HG02623 (cell line): Measurements from ENCODE around the gene SGCA.

ENCODE experiments used
- ATAC-seq: cut with Tn5 transposase; IDR thresholded peaks from one replicate; pipeline ENCODE4 v1.9.1; 2021; ENCODE audit warnings: moderate library complexity; ENCODE audit not compliant: unreplicated experiment

Gene SGCA

DNA sequence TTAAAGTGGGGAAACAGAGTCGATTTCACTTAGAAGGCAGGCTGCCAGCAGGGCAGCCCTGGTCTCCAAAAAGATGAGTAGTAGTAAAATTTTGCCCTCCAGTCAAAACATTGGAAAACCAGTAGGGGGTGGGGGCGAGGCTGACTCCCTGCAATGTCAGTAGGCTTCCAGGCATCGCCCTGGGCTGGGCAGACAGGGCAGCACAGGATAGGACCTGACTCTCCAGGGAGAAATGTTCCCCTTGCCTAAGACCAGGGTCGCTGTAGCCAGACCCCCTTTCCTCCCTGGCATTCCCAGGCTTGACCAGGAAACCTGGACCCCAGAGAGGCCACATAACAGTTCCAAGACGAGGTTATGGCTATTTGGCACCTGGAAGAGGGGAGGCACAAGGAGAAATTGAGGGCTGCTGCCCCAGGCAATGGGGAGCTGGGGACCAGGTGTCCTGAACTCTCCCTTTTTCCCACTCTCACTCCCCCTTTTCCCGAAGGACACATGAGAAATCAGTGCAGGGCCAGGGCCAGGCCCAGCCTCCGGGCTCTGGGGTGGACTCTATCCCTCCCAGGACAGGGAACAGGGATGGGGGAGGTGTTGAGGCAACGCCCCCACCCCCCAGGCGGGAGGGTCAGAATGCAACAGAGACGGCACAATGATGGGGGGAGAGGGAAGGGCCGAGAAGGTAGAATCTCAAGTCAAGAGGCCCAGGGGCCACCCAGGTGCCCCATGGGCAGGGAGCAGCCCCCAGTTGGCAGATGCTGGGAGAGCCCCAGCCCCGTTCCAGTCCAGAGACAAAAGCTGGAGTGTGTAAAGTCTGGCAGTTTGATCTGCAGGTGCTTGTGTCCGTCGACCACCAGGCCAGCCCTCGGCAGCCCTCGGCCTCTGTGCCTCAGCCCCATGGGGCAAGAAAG lies 31.3 kb upstream of the SGCA start:
- ATAC-seq, result no peak

- no peak for ATAC-seq
Observed at GRCh38 chr17:50135316-50136095, 30.3 kb upstream of the SGCA start.

DNA sequence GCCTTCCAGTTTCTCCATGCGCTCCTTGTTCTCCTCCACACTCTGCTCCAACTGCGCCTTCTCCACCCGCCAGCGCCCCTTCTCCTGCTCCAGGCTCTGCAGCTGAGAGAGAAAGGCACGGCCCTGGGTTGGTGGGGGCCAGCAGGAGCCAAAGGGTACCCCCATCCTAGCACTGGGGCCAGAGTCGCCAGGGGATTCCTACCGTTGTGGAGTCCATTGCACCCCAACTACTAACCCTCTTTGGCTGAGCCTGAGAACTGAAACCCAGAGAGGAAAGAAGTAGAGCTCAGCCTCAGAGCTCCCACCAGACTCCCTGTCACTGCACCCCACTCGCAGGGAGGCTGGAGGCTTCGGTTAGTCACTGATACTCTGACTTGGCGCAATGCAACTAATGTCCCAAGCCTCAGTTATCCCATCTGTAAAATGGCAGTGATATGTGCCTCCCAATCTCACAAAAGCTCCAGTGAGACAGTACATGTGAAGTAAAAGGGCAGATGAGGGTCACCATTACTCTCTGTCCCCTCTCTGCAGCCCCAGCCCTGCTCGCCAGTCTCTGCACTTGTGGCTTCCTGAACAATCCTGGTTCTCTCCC lies 29.6 kb upstream of the SGCA start:
- ATAC-seq, result no peak

- ATAC-seq, result no peak
Observed at GRCh38 chr17:50137042-50137441, 28.8 kb upstream of the SGCA start.

DNA sequence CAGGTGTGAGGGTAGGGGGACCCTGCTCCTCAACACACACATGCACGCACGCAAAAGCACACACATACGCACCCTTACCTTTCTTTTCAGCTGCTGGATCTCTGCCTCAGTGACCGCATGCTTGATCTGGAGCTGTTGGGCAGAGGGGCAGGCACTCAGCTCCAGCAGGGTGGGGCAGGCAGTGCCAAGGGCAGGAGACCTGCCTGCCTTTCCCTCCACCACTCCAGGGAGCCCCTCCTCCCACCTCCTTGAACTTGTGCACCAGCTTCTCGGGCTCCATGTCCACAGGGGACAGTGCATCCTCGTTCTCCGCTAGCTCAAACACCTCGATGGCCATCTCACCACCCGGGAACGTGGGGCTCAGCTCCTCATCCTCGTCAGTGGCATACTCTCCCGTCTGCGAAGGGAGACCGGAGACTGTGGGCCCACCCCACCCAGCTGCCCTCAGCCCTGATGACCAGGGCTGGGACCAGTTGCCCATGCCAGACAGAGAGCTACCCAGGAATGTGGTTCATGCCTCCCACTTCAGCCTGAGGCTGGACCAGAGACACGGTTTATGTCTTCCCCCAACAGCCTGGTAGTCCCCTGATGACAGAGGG lies 26.5 kb upstream of the SGCA start:
- ATAC-seq, result no peak

DNA sequence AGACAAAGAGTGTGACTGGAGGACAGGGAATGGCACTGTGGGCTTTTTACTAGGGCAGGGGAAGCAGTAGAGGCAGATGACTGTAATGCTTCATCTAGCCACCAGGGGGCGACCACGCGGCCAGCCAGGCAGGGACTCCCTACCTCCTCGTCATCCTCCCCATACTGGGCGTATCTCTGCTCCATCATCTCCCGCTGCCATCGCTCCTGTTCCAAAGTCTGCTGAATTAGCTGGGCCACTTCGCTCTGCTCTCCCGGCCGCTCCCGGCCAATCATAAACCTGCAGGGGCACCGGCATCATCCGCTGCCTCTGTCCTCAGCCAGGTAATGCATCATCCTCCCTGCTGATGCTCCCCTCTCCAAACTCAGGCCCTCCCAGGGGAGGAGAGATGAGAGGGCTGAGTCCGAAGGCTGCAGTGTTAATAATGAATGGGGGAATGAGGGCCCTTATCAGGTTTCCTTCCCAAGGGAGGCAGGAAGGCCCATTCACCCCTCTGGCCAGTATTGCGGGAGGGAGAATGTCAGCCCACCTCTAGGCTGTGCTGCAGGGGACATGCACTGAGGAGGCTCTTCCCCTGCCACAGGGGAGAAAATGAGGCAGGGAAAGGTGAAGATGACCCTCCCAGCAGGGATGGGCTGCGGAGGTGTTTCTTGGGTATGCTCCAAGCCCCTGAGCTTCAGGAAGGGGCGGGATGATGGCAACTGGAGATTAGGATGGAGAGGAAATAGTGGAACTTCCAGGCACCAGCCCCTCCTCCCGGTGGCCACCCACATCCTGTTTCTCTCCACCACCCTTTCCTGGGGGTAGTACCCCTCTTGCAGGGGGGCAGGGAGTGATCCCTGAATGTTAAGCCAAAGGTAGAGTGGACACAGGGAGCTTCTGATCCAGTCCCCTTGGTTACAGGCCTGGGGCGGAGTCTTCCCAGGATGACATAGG lies 25.6 kb upstream of the SGCA start:
- no peak for ATAC-seq

GRCh38 chr17:50141026-50141744 lies 24.6 kb upstream of the SGCA start:
- ATAC-seq, result no peak

DNA sequence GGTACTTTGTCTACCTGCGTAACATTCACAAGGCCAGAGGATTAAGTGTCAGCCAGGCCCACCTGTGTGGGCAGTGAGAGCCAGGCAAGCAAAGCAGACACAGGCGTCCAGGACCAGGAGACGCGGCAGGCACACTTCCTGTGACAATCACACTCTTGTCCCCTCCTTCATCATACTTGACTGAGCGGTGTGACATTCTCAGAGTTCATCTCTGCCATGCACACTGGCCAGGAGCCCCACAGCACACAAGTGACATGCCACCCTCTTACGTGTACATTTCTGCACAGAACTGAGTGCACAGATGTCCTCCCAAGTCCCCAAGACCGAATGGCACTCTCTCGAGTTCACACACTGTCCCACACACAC lies 24.1 kb upstream of the SGCA start:
- no peak for ATAC-seq

DNA sequence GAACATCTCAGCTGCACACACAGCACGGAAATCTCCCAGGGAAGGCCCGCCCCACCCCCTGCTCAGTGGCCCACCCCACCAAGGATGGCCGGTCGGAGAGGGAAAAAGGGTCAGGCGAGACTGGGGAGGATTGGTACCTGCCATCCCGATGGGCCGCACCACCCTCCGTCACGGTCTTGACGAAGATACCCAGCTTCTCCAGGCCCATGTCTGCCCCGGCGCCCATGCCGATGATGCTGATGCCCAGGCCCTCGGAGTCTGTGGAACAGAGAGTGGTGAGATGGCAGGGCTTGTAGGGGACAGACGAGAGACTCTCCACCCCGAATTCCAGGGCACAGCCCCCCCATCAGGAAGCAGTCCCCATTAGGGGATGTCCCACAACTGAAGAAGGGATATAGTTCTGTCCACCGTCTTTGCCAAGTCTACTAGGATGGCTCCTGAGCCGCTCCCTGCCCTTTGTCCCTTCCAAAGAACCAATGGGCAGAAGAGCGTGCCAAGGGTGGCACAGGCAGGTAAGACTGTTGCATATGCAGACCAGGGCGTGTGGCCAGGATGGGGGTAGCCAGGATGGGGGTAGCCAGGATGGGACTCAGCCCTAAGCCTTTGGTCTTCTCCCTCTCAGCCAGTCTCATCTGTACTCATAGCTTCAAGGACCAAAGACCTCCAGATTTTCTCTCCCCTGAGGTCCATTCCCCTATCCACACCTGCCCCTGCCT lies 22.2 kb upstream of the SGCA start:
- no peak for ATAC-seq

- ATAC-seq, result no peak
Observed at GRCh38 chr17:50144355-50144754, 21.4 kb upstream of the SGCA start.

GRCh38 chr17:50144845-50145531 lies 20.8 kb upstream of the SGCA start:
- no peak for ATAC-seq

- no peak for ATAC-seq
Observed at GRCh38 chr17:50145532-50146229, 20.1 kb upstream of the SGCA start.

GRCh38 chr17:50146230-50146926 lies 19.4 kb upstream of the SGCA start:
- no peak for ATAC-seq

DNA sequence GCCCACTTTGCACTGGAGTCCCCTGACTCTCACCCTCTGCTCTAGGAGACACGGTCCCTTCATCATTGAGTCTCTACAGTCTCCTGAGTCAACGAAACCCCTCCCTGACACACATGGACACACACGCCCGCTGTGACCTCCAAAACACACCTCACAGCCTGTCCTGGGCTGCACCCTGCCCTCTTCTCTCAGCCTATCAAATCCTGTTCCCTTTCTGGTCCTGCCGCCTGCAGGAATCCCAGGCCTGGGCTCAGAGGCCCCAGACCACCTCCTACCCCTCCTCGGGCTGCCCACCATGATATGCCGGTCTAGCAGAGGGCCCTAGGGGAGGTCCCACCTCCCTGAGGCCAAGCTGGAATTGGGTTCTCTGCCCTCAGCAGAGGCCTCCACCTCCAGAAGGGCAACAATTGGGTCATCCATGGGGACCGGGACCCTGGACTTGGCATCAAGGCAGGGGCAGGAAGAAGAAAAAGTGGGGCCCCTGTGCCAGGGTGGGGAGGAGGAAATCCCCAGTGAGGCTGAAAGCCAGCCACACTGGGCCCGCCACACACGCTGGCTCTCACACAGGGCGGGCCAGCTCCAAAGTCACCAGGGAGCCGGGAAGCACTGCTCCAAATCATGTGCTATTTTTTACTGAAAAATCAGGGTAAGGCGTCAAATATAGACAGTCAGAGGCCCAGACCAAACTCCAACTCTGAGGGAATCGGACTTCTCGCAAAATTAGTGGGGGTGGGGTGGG lies 18.7 kb upstream of the SGCA start:
- ATAC-seq, result no peak

- no peak for ATAC-seq
Observed at GRCh38 chr17:50147841-50148225, 18.0 kb upstream of the SGCA start.

- ATAC-seq, result peak; percentile 34
Observed at GRCh38 chr17:50148226-50149090, 17.3 kb upstream of the SGCA start.
